ENCODE results near the gene ATP2A2.

Gene ATP2A2

DNA sequence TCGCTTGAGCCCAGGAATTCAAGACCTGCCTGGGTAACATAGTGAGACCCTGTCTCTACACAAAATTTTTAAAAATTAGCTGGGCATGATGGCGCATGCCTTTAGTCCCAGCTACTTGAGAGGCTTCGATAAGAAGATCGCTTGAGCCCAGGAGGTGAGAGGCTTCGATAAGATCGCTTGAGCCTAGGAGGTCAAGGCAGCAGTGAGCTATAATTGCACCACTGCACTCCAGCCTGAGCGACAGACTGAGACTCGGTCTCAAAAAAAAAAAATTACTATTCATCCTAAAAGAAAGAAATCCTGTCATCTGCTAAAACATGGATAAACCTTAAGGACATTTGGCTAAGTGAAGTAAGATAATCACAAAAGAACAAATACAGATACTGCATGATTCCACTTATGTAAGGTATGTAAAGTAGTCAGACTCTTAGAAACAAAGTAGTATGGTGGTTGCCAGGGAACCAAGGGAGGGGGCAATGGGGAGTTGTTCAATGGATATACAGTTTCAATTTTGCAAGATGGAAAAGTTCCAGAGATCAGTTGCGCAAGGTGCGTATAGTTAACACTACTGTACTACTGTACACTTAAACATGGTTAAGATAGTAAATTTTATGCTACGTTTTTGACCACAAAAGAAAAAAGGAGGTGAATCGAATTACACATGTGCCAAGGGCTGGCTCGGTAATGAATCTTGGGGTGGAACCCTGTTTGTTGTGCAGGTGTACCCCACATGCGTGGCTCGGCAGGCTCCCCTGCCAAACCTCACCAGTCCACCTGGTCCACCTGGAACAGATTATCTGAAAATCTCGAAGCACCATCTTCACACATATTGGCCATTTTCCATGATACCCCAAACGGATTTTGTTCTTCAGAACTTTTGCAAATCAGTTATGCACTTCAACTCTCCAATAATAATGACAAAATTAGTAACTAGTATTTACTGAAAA lies 18.3 kb upstream of the ATP2A2 start:
- DNase-seq (ENCODE audit: low spot score), result no peak

DNA sequence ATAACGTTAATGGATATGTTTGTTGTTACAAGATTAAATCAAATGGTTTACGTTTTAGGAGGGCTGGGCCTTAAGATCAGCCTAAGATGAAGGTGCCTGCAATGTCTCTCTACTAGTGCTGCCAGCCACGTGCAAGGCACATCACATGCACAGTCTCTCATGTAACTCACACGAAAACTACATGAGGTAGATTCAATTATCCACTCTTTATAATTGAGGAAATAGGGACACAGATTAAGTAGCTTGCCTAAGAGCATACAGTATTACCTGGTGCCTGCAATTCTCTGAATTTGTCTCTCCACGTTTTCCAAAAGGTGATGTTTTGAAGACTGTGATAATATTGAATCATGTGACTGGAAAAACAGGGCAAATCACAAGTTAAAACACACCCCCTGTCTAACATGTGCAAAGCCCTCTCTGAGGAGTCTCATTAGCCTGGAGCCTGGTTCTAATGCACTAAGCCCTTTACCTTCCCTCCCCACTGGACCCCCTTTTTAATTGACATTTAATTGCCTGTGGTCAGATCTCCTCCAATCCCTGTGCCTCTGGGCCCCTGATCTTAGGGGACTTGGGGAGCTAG lies 14.6 kb upstream of the ATP2A2 start:
- DNase-seq (ENCODE audit: low spot score), result no peak

GRCh38 chr12:110266980-110267620 lies 13.9 kb upstream of the ATP2A2 start:
- DNase-seq (ENCODE audit: low spot score), result peak; percentile 74

DNA sequence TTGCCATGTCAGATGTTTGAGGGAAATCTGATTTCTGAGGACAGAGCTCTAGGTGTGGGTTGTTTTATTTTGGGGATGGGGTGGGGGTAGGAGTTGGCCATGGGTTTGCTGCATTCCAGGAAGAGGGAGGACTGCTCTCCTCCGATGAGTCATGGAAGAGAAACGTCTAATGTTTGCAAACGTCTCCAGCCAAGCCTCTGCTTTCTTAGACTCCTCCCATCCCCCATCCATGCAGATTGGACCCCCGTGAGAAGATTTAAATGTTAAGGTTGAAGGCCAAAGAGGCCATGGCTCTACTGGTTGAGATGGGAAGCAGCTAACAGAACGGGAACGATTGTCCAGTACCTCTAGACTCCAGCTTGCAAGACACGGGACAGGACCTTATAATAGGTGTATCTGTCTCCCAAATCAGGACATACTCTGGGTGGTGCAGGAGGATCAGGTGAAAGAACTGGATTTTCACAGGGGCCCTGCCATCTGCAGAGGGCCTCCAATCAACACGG lies 11.4 kb upstream of the ATP2A2 start:
- peak; percentile 88 for DNase-seq (ENCODE audit: low spot score)

DNA sequence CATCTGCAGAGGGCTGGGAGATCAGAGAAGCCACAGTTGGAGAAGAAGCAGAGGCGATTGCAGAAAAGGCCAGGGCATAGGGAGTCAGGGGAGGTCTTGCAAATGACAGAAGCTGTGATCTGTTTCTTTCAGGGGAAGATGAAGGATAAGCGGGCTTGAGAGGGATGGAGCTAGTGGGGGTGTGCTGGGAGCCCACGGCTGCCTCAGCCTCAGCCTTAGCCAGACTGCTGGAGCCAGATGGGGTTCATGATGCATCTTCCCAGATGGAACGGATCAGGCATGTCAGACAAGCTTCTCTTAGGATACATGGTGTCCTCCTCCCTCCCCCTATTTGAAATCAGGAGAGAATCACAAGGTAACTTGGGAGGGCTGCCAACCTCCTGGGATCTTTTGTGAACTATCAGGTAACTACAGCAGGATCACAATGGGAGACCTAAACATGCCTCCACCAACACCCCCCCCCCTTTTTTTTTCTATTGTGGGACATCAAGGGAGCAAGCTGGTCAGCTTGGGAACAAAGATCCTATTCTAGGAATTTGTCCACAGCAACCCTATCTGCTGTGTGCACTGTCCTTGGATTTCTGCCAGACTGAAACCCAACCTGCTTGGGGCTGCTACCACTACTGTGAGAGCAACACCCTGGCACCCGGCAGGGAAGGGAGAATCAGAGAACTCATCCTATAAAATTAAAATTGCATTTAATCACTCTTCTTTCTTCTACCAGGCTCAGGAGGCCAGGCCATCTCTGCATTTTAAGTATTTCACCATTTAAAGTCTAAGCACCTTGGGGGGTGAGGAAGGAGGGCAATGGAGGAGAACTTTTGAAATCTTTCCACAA lies 10.7 kb upstream of the ATP2A2 start:
- peak; percentile 53 for DNase-seq (ENCODE audit: low spot score)

- no peak for DNase-seq (ENCODE audit: low spot score)
Measured at GRCh38 chr12:110271015-110271414, 10.0 kb upstream of the ATP2A2 start.

GRCh38 chr12:110277530-110278254 lies 3.4 kb upstream of the ATP2A2 start:
- DNase-seq (ENCODE audit: low spot score), result no peak

- DNase-seq (ENCODE audit: low spot score), result no peak
Measured at GRCh38 chr12:110278255-110278536, 2.9 kb upstream of the ATP2A2 start.

DNA sequence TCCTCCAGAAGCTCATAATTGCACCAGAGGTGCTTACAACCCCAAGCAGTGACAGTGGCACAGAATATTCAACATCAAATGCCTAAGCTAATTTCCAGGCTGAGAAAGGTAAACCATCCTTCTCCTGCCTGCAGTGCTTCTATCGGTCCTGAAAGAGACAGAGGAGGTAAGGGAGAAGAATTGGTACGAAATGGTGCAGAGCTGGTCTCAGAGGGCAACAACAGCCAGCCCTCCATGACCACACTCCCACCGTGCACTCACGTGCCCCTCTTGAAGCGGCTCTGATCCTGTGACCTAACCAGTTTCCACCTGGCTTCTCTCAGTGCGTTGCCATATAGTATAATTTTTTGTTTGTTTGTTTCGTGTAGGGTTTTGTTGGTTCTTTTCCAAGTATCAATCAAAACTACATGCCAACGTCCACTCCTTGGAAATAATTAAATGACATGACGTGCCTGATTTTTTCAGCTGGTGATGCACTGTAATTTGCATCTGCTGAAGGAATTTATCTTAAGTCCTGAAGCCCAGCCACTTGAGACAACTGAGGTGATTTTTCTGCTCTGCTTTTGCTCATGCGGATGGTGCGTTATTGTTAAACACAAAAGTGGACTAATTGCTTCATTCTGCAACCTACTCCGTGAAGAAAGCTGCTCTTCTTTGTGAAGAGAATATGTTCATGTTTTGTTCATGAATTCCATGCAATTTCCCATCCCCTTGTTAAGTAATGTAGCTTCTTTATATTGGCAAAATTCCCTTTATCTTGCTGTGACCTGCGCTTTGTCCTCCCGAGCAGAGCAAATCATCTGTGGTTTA lies 1.3 kb upstream of the ATP2A2 start:
- no peak for DNase-seq (ENCODE audit: low spot score)

- DNase-seq (ENCODE audit: low spot score), result peak; percentile 52
Measured at GRCh38 chr12:110280392-110280778, 662 bp upstream of the ATP2A2 start.

- peak; percentile 59 for DNase-seq (ENCODE audit: low spot score)
Measured at GRCh38 chr12:110281549-110282299, 677 bp downstream of the ATP2A2 start.

DNA sequence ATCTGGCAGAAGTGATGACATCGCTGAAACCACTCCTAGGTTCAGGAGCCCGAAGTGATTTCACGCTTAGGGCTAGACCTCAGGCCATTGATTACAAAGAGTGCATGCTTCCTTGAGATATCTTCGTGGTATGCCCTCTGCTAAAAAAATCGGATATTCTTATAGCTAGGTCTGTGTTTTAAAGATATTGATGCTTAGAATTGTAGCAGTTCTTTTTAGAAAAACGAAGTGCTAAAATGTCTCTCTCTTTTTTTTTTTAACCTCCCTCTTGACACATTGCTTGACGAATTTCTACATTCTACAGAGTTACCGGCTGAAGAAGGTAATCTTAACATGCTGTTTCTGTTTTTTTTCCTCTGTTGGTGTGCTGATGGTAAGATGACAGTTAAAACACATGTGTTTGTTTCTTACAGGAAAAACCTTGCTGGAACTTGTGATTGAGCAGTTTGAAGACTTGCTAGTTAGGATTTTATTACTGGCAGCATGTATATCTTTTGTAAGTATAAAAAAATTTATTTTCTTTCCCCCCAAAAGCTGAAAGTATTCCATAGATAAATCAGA lies 1.3 kb downstream of the ATP2A2 start:
- peak; percentile 44 for DNase-seq (ENCODE audit: low spot score)

DNA sequence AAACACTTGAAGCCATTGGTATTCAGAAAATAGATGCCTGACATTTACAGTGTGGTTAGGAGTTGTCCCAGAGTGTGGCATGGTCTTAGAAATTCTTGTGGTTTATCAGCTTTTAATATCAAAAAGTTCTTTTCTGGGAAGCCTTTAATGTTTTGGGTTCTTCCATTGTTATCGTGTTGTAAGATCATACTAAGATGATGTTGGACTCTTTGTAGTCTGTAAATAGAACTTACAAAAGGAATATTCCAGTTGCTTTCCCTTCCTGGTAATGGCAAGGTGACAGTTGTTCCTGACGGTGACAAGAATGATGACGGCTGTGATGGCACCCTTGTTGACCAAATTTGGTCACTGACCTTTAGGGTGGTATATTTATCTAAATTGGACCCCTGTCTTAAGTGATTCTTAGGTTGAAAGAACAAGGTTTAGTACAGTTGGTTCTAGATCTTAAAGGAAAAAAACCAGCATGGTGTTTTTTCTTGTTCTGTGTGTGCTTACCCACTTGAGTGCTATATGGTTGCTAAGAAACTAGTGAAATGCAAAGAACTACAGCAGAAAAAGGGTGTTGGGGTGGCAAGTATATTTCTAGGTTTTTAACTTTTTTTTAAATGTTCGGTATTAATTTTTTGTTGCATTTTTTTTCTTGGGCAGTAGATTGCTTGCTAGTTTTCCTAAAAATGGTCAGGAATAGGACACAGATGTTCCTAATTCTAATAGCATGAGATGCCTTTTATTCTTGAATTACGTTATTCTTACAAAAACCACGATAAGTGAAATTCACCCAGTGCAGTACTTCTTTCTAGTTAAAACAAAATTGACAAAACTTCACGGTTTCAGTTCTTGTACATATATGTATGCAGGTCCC lies 2.1 kb downstream of the ATP2A2 start:
- DNase-seq (ENCODE audit: low spot score), result no peak

DNA sequence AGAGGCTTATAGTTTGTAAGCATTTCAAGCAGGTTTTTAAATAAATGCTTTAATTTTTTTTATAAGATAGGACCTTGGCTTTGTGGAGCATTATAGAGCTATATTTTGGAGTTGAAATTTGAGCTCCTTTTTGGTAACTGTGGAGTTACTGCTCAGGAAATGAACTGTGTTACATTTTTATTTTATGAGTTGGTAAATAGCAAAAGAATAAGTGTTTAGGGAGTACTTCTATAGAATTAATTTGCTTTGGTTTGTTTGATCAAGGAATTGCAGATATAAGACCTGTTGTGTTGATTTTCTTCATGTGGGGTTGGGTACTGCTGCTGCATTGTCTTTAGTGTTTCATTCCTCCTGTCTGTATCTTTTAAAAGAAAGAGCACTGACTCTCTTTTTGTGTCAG lies 3.5 kb downstream of the ATP2A2 start:
- DNase-seq (ENCODE audit: low spot score), result no peak

DNA sequence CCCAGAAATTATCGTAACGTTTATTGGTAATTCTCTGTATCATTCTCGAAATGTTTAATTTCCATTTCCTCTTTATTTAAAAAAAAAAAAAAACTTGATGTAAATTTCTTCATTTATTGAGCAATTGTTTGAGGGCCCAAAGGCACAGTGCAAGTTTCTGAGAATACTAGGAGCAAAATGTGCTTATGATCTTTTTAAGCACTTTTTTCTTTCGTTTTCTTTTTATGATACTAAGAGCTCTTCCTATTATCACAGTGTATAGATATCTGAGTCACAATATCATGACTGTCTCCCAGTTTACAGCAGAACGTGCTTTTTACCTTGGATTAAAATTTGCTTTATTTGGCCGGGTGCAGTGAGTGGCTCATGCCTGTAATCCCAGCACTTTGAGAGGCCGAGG lies 5.6 kb downstream of the ATP2A2 start:
- no peak for DNase-seq (ENCODE audit: low spot score)

- no peak for DNase-seq (ENCODE audit: low spot score)
Measured at GRCh38 chr12:110287986-110288385, 6.9 kb downstream of the ATP2A2 start.

DNA sequence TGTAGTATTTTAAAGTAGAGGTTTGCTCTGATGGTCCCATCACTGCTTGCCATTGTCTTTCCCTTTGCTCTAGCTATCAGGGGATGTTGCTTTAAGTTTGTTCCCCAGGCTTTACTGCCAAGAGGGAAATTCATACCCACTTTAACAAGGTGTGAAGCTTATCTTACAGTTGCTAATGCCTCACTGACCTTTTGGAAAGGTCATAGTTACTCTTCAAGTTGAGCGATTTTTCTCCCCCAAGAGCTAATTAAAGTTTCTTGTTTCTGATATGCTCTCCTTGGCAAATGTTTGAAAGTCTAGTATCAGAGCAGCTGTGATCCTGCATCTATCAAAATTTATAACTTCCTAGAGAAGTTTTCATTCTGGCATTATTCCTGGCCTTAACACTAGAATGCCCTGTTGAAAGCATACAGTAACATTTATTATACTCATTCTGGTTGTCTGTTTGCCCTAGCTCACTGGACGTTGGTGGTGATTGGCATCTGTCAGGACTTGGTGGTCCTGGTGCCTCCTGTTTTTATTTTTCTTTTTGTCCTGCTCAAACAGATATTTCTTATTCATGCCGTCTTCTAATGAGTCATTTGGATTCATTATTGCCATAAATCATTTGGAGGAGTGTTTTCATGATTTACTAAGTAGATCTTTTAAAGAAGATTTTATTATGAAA lies 8.1 kb downstream of the ATP2A2 start:
- DNase-seq (ENCODE audit: low spot score), result no peak

DNA sequence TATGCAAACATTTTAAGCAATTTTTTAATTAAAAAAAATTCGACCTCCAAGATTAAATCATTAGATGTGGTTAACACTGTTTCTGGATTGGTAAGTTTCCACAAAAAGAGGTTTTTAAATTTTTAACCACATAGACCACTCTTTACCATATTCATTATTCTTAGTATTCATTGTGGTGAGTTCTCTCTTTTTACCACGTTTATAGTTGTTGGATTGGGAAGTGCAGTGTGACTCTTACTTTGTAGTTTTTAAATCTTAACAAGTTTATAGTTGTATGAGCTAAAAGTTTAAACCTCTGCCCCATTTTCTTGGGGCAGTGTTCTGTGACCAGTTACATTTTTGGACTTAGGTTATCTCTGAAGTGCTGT lies 8.6 kb downstream of the ATP2A2 start:
- no peak for DNase-seq (ENCODE audit: low spot score)

All from AG08395 (cell line).